BLaER1 treated with 17β-estradiol and CSF1 and Interleukin-3, amounts not matched to agents 10 nM and 100 nM (cell line): ENCODE data around the gene RGS13.

ENCODE experiments used
- H3K27ac ChIP-seq, 11 experiments: shearing (Covaris generic); formaldehyde crosslinking; 2 replicates each; pipeline ENCODE4 v1.8.1; 2022
- H3K27me3 ChIP-seq, 11 experiments: shearing (Covaris generic); formaldehyde crosslinking; 2 replicates each; pipeline ENCODE4 v1.8.1; 2022
- H3K36me3 ChIP-seq, 11 experiments: shearing (Covaris generic); formaldehyde crosslinking; 2 replicates each; pipeline ENCODE4 v1.8.1; 2022
- H3K4me1 ChIP-seq, 10 experiments: shearing (Covaris generic); formaldehyde crosslinking; 2 replicates each; pipeline ENCODE4 v1.8.1; 2022
- H3K4me2 ChIP-seq, 11 experiments: shearing (Covaris generic); formaldehyde crosslinking; 2 replicates each; pipeline ENCODE4 v1.8.1; 2022
- H3K4me3 ChIP-seq, 10 experiments: shearing (Covaris generic); formaldehyde crosslinking; 2 replicates each; pipeline ENCODE4 v1.8.1; 2022
- H3K9ac ChIP-seq, 11 experiments: shearing (Covaris generic); formaldehyde crosslinking; 2 replicates each; pipeline ENCODE4 v1.8.1; 2022
- H3K9me3 ChIP-seq, 11 experiments: shearing (Covaris generic); formaldehyde crosslinking; replicated peaks in 1 of 11; 2 replicates each; pipeline ENCODE4 v1.8.1; 2022
- H4K20me1 ChIP-seq, 11 experiments: shearing (Covaris generic); formaldehyde crosslinking; 2 replicates each; pipeline ENCODE4 v1.8.1; 2022
- Cebpa-rat ChIP-seq, 11 experiments: shearing (Covaris generic); IDR thresholded peaks; 2 replicates each; pipeline ENCODE4 v1.8.1; 2022

Gene RGS13

GRCh38 chr1:192629612-192630011 is 6.3 kb upstream of the RGS13 start:
- no peak overlapping the region for H3K27ac ChIP-seq
- TF ChIP-seq Cebpa-rat (IDR thresholded peaks at IDR 0.05): no peak
- H3K9ac ChIP-seq: no peak overlapping the region
- H3K27me3 ChIP-seq: no peaks in the 10 kb centered on the region
- no peaks in the 10 kb centered on the region for H3K36me3 ChIP-seq
- H3K4me3 ChIP-seq: no peak overlapping the region
- H3K4me2 ChIP-seq: no peak overlapping the region; a peak in 1 of 22 replicates
- H3K4me1 ChIP-seq: peaks cover 8 to 36% (median 16%) of the 10 kb centered on the region in 10 experiments; a peak in 18 of 20 replicates
- H3K9me3 ChIP-seq: peaks cover 0 to 8% (median 0%) of the 10 kb centered on the region in 11 experiments; a peak in 5 of 22 replicates
- H4K20me1 ChIP-seq: no peaks in the 10 kb centered on the region

GRCh38 chr1:192630521-192631287 is 5.2 kb upstream of the RGS13 start:
- Histone ChIP-seq H3K36me3 (no peaks in the 10 kb centered on the region), H3K27ac (no peak overlapping the region), H3K4me1 (peaks cover 8 to 31% (median 15%) of the 10 kb centered on the region in 10 experiments; a peak in 18 of 20 replicates), H3K27me3 (no peaks in the 10 kb centered on the region), H4K20me1 (no peaks in the 10 kb centered on the region), H3K4me2 (no peak overlapping the region), H3K9me3 (no peaks in the 10 kb centered on the region), H3K4me3 (no peak overlapping the region), H3K9ac (no peak overlapping the region)
- no peak for TF ChIP-seq Cebpa-rat (IDR thresholded peaks at IDR 0.05)

DNA sequence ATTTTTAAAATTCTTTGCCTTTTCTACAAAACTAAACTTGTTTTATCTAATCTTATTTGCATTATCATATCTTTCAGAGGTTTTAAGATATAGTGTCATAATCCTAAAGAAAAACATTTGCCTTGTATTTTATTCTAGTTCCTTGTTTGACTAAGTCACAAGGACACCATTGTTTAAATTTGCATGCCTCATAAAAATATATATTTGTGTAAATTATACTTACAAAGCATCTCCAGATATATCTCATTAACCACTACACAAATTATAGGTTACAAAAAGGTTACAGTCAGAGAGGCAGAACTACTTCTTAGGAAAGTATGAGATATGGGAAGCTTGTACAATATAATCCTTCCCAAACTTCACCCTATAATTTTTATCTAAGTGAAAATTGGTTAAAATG is 4.2 kb upstream of the RGS13 start:
- Histone ChIP-seq H3K27me3 (no peaks in the 10 kb centered on the region), H3K27ac (no peak overlapping the region), H3K4me1 (peaks cover 3 to 21% (median 4%) of the 10 kb centered on the region in 10 experiments; a peak in 18 of 20 replicates), H3K9me3 (no peaks in the 10 kb centered on the region), H4K20me1 (no peaks in the 10 kb centered on the region), H3K36me3 (no peaks in the 10 kb centered on the region), H3K4me3 (no peak overlapping the region), H3K9ac (no peak overlapping the region), H3K4me2 (no peak overlapping the region)
- no peak for TF ChIP-seq Cebpa-rat (IDR thresholded peaks at IDR 0.05)

GRCh38 chr1:192632188-192632587 is 3.8 kb upstream of the RGS13 start:
- no peaks in the 10 kb centered on the region for H3K27me3 ChIP-seq
- H3K36me3 ChIP-seq: no peaks in the 10 kb centered on the region
- H3K4me3 ChIP-seq: no peak overlapping the region
- H3K9me3 ChIP-seq: no peaks in the 10 kb centered on the region
- H3K4me2 ChIP-seq: no peak overlapping the region
- H3K27ac ChIP-seq: no peak overlapping the region
- TF ChIP-seq Cebpa-rat (IDR thresholded peaks at IDR 0.05): no peak
- H3K9ac ChIP-seq: no peak overlapping the region
- peaks cover 0 to 17% (median under 1%) of the 10 kb centered on the region in 10 experiments; a peak in 11 of 20 replicates for H3K4me1 ChIP-seq
- no peaks in the 10 kb centered on the region for H4K20me1 ChIP-seq

- H3K27ac ChIP-seq: no peak overlapping the region
Observed at GRCh38 chr1:192632641-192633532, 3.1 kb upstream of the RGS13 start.

DNA sequence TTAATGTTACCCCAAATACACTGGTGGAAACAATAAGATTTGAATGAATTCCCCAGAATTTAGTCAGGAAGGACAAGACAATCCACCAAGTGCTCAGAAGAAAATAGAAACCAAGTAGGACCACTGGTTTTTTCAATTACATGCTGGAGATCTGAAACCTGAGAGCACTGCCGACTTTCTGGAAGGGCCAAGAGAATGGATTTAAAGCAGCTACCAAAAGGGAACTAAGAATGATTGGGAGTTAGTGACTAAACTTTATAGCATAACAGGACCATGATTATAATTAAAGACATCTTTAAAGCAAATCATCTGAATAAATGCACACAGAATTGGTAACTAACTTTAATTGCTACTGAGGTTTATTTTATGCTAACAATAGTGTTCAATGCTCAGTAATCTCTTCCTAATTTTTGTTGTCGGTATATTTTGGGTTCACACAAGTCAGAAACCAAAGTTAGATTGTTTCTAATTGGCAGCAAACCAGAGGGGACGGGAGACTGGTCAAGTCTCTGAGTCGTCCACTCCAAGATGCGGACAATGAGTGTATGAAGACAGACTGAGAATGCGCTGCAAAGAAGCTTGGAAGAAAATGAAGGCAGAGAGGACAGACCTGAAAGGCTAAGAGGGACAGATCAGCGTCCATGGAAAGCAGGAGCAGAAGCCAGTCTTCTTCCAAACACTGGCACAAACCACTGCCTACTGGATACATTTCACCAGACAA is 2.3 kb upstream of the RGS13 start:
- no peak overlapping the region for H3K4me2 ChIP-seq
- no peaks in the 10 kb centered on the region for H3K36me3 ChIP-seq
- H3K27me3 ChIP-seq: no peaks in the 10 kb centered on the region
- peaks cover 0 to 3% (median 0%) of the 10 kb centered on the region in 10 experiments; a peak in 4 of 20 replicates for H3K4me1 ChIP-seq
- H3K27ac ChIP-seq: no peak overlapping the region
- H4K20me1 ChIP-seq: no peaks in the 10 kb centered on the region
- H3K9ac ChIP-seq: no peak overlapping the region
- no peaks in the 10 kb centered on the region for H3K9me3 ChIP-seq
- no peak overlapping the region for H3K4me3 ChIP-seq
- TF ChIP-seq Cebpa-rat (IDR thresholded peaks at IDR 0.05): no peak

More at GRCh38 chr1:192632641-192633532, 3.1 kb upstream of the RGS13 start:
- no peak for TF ChIP-seq Cebpa-rat (IDR thresholded peaks at IDR 0.05)
- H3K9me3 ChIP-seq: no peaks in the 10 kb centered on the region
- H3K4me1 ChIP-seq: peaks cover 0 to 11% (median 0%) of the 10 kb centered on the region in 10 experiments; a peak in 6 of 20 replicates
- H4K20me1 ChIP-seq: no peaks in the 10 kb centered on the region
- no peaks in the 10 kb centered on the region for H3K36me3 ChIP-seq
- no peaks in the 10 kb centered on the region for H3K27me3 ChIP-seq
- H3K9ac ChIP-seq: no peak overlapping the region
- no peak overlapping the region for H3K4me2 ChIP-seq
- H3K4me3 ChIP-seq: no peak overlapping the region

DNA sequence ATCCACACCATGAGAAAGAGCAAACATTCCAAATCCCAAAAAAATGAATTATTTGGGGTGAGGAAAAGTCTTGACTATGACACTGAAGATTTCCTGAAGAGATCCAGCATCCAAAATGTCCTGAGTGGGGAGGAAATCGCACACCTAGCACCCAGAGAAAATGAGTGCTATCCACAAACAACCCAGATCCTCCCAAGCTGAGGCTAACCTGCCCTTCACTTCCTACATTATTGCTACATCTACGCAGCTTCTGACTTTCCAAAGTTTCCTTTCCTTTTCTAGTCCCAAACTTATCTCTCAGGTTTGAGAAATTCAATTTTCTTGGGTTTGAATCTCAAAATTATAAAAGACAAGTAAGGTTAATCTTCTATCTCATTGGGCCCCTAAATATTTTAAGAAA is 906 bp upstream of the RGS13 start:
- no peak overlapping the region for H3K9ac ChIP-seq
- no peak for TF ChIP-seq Cebpa-rat (IDR thresholded peaks at IDR 0.05)
- no peaks in the 10 kb centered on the region for H3K36me3 ChIP-seq
- H3K4me1 ChIP-seq: peaks cover 0 to 11% (median 6%) of the 10 kb centered on the region in 10 experiments; a peak in 11 of 20 replicates
- no peaks in the 10 kb centered on the region for H3K27me3 ChIP-seq
- H3K27ac ChIP-seq: no peak overlapping the region
- H3K4me2 ChIP-seq: no peak overlapping the region
- no peaks in the 10 kb centered on the region for H4K20me1 ChIP-seq
- H3K9me3 ChIP-seq: no peaks in the 10 kb centered on the region
- no peak overlapping the region for H3K4me3 ChIP-seq

DNA sequence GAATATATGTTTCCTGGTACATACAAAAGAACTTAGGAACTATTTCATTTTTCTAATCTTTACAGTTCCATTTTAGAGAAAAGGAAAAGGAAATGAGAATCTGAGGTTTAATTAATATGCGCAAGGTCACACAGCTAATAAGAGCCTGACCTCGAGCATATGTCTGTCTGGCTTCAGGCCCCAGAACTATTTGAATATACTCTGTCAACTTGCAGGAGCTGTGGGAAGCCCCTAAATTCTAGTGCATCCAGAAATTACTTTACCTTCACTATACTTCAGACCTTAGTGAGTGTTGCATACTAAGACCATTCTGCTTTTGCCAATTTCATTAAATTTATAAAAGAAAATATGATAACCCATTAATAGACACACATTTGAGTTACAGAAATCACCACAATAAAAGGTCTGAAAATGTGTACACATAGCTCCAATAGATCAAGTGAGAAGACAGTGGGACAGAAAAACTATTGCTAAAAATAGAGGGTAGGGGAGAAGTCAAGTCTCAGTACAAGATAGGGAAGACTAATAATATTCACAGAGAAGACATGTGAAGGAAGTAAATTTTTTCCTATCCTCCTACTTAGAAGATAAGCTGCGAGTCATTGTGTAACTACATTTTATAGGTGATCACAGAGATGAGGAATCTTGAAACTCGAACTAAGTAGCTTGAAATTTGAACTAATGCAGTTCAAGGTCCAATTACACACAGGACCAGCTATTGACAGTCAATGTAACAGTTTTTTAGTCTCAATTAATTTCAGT is 3.8 kb downstream of the RGS13 start:
- Histone ChIP-seq H3K4me3 (no peak overlapping the region), H3K36me3 (no peaks in the 10 kb centered on the region), H4K20me1 (no peaks in the 10 kb centered on the region), H3K27ac (no peak overlapping the region), H3K9ac (no peak overlapping the region), H3K4me1 (peaks cover 0 to 18% (median 7%) of the 10 kb centered on the region in 10 experiments; a peak in 11 of 20 replicates), H3K9me3 (no peaks in the 10 kb centered on the region), H3K27me3 (no peaks in the 10 kb centered on the region), H3K4me2 (peak overlapping the region in 6 of 11 experiments; percentile 1 to 62 (median 30); a peak in 8 of 22 replicates)
- TF ChIP-seq Cebpa-rat (IDR thresholded peaks at IDR 0.05): no peak
